GM21717 (cell line): ENCODE measurements around the gene ALOXE3.

Source experiments
- ATAC-seq: cut with Tn5 transposase; IDR thresholded peaks from one replicate; pipeline ENCODE4 v1.9.1; 2021; ENCODE audit warnings: mild to moderate bottlenecking, moderate library complexity; ENCODE audit not compliant: unreplicated experiment

The ALOXE3 gene

DNA sequence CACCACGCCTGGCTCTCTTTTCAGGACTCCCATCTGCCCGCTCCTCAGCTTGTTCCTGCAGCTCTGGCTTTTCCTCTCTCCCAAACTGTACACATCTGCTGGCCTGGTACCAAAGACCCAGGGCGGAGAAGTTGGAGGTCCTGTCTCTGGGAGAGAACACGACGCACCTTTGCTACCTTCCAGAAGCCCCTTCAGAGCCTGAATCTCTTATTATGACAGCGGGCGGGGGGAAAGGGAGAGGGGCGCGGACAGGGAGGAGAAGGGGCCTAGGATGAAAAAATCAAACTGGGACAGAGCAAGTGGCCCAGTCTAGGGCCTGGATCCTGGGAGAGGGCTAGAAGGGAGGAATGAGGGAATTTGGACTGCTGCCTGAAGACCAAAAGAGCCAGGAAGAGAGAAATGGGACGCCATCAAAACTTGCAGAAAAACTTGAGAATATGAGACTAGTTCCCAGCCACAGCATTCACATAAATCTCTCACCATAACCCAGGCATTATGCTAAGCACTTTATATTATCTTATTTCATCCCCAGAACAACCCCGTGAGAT, 36.4 kb upstream of the ALOXE3 start:
- no peak for ATAC-seq

DNA sequence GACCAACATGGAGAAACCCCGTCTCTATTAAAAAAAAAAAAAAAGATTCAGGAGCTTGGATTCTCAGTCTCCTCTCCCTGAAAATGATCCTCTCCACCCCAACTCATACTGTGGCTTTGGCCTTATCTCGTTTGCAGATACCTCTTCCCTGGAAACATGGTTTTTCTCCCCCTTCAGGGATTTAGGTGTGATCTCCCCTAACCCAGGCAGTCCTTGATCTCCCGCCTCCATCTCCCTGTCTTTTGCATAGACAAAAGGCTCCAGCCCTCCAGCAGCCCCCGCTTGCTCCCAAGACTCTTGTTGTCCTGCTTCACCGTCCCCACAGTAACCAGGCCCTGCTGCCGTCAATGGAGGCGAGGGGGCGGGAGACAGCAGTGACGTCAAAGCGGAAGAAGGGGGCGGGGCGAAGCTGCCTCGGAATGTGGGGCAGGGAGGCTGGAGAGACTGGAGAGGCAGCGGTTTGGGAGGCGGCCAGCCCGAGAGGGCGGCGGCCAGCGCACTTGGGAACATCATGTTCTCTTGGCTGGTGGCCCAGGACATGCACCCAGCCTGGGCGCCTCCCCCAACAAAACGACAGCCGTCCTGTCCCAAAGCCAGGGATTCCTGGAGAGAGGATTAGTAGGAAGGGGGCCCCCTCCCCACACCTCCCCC, 35.8 kb upstream of the ALOXE3 start:
- no peak for ATAC-seq

DNA sequence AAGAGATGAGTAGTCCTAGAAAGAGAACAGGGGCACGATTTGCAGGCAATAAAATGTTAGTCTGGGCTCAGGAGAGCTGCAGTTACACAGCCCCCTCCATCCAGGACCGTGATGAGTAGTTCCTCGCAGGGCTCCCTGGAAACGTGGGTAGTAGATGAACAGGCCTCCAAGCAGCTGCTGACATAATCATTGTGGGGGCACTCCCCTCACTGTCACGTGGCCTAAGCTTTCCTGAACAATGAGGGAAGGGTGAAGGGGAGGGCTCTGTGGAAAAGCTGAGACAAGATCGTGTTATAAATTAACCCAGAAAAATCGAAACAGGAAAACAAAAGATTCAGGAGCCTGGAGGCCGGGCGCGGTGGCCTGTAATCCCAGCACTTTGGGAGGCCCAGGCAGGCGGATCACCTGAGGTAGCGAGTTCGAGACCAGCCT, 35.2 kb upstream of the ALOXE3 start:
- no peak for ATAC-seq

DNA sequence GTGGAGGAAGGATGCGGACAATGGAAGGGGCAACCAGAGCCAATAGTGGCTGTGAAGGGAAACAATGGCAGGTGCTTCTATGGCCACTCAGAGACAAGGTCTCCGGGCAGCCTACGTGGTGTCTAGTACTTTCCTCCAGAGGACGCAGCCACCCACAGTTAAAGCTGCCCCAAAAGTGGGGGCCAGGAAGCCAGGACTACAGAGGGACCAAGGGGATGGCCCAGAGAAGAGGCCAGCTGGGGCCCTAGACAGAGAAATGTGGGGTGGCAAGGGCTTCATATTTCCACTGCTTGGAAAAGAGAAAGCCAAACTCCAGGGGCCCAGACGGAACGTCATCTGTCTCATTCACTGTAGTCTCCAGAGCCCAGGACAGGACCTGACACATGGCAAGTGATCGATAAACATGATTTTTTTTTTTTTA, 34.7 kb upstream of the ALOXE3 start:
- ATAC-seq, result no peak

- ATAC-seq, result no peak
Measured at GRCh38 chr17:8152112-8152775, 33.9 kb upstream of the ALOXE3 start, which contains the start of gene PER1. TSS of gene PER1 (minus strand) at chr17:8152404. CDS start at chr17:8150706, 1,698 bp downstream.

DNA sequence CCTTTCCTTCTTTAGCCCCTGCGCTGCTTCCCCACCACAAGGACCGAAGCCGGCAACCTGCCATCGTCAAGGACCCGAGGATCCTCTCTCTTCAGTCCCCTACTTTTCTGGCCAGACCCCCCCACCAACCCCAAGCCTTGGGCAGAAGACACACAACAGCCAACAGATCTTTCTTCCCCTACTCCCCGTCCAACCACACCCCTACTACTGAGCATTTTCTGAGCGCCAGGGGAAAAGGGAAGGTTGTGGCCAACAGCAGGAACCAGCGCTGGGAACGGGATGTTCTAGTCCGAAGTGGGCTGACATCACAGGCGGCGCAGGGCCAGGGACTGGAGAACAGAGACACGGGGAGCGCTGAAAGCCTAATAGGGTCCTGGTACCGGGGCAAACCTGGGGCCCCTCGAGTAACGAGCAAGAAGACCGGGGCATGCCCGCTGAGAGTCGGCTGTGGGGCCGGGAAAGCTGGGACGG, 33.4 kb upstream of the ALOXE3 start:
- ATAC-seq, result no peak

DNA sequence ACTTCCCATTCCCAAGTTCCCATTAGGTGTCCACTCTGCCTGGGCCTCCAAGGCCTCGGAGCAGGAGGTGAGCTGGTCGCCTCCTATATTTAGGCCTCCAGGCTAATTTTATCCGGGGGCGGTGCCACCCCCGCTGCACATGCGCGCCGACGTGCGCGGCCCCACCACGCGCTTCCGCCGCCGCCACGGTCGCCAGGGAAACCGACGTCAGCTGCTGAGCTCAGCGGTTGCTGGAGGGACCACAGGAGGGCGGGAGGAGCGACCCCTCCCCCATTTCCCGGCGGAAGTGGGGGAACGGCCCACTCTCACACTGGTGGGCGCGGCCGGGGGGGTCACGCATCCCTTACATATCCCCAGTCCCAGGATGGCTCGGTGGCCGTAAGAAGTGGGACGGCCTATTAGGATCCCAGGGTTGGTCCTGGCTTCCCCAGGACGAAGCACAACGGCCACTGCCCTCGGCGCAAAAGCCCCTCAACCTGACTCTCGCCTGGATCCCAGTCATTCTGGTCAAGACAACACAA, 32.9 kb upstream of the ALOXE3 start:
- peak; percentile 39 for ATAC-seq

DNA sequence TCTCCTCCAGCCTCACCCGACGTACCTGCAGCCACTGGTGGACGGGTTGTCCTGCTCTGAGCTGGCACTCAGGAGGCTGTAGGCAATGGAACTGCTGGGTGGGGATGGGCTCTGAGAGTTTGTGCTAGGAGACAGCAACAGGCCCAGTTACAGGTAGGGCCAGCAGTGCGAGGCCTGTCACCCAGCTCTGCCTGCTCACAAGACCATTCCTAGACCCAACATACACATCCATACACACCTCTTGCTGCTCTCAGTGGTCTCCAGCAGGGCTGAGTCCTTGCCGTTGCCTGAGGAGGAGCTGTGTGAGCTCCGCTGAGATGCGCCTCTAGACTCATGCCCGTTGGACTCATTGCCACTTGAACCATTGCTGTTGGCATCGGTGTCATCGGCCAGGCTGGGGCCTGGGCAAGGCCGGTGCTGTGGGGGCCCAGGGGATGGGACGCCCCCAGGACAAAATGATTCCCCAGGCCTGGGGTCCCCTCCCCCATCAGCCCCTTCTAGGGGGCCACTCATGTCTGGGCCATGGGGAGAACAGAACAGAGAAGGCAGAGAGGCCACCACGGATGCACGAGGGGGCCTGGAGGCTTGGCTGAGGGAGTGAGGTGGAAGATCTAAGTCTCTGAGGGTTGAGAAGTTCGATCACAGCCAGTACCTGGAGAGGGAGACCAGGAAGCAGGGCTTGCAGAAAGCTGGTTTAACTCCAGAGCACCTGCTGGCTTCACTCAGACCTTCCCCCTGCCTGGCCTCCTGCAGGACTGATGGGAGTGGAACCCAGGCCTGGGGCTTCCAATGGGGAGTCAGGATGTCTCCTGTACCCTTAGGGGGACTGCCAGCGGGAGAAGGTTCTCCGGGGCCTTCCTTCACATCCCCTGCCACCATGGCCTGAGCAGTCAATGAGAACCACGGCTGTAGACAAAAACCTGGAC, 32.1 kb upstream of the ALOXE3 start:
- ATAC-seq, result no peak

GRCh38 chr17:8149419-8150193, 31.3 kb upstream of the ALOXE3 start:
- no peak for ATAC-seq

DNA sequence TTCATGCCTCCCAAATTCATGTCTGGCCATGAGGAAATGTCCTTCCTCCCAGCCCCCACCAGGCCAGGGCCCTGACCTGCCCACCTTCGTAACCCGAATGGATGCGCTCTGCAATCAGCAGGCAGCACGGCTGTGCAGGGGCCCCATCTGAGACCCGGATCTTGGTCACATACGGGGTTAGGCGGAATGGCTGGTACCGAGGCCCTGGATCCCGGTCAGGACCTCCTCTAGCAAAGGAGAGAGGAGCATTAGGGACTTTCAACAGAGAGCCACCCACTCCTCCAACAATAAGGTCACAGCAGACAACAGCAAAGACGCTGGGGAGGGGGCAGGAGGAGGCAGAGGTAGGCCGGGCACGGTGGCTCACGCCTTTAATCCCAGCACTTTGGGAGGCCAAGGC, 30.2 kb upstream of the ALOXE3 start:
- no peak for ATAC-seq

GRCh38 chr17:8147805-8148404, 29.6 kb upstream of the ALOXE3 start:
- no peak for ATAC-seq

DNA sequence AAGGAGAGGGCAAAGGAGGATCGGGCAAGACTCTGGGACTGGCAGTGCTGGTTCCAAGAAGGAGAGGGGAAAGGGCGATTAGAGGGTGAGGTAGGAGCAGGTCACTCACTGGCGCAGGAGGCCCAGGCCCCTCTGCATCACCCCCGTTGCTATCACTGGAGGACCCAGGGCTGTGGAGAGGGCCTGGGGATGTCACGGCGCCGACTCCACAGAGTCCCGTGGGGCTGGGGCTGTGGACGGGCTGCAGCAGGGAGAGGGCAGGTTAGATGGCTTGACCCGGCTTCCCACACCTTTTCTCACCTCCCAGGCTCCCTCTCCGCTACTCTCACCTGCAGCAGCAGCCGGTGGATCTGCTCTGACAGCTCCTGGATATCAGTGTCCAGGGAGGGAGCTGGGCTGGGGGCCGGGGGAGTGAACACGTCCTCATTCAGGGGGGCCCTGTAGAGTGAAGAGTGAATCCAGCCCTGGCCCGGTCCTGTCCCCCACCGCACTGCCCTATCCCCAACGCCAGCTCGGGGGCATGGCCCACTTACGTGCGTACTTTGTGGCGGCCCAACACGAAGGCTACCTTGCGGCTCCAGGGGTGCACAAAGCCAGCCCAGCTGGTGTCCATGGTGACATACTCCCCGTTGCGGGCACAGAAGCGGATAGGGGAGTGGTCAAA, 29.0 kb upstream of the ALOXE3 start:
- ATAC-seq, result no peak

DNA sequence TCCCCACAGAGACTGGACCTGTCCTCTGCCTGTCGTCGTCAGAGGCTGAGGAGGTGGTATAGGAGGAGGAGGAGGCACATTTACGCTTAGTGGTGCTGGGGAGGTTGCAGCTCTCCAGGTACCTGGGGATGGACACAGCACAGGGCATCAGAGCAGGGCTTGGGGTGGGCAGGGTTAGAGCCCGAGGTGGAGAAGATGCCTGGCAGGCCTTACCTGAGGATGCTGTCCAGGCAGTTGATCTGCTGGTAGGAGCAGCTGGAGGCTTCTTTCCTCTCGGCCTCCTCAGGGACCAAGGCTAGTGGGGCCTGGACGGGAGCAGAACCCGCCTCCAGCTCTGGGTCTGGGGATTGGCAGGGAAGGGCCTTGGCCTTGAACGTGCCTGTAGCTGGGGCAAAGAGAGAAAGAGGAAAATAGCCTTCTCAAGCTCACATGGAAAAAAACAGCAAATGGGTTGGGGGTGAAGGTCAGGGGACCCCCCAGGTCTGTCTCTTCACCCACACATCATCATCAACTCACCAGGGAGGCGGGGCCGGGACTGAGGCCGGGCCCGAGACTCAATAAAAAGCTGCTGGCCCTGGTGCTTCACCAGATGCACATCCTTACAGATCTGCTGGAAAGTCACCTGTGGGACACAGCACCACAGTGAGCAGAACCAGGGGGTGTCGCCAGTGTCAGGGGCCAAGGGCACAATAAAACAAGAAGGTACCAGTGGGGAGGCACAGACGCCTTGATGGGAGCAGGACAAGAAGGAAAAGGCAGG, 28.2 kb upstream of the ALOXE3 start:
- no peak for ATAC-seq

GRCh38 chr17:8145811-8146210, 27.5 kb upstream of the ALOXE3 start:
- no peak for ATAC-seq

- ATAC-seq, result no peak
Measured at GRCh38 chr17:8144401-8145231, 26.3 kb upstream of the ALOXE3 start.

DNA sequence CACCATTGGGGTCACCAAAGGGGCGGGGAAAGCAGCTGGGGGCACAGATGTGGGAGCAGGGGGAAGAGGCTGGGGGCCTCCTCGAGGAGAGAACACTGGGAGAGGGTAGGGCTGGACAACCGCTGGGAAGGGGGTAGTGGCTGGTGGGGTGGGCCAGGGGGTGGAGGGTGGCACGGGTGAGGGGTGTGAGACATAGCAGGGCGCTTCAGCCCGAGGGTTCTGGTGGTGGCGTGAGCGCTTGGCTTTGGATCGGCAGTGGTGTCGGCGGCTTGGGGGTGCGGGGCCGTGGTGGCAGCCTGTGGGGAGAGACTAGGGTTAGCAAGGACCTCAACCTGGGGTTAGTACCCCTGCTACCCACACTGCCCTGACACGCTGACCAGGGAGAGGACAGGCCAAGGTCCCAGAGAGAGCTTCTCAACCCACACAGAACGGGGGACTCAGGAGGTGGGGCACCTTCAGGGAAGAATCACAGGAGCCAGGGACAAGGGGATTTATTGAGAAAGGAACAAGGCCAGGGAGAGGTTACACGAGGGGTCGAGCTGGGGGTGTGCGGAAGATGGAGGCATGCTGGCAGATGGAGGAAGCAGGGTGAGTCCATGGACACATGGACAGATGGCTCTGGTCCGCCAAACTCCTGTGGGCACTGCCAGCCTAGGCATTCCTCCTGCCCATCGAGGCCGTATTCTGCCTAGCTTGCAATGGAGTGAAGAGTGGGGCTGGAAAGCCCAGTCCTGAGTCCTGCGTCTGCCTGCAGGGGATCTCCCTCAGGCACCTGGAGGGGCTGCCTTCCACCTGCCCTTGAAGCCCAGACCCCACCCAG, 25.5 kb upstream of the ALOXE3 start:
- ATAC-seq, result no peak
